Nephron (organoid): Measurements from ENCODE around the gene FAM118B.

Experiments
- H3K27ac Mint-ChIP-seq, 3 experiments: 2 replicates each; pipeline ENCODE4 v1.8.0; 2020; ENCODE audit warnings: mixed read lengths in 3 of 3, mild to moderate bottlenecking in 2 of 3, moderate library complexity in 1 of 3
- H3K27me3 Mint-ChIP-seq: 2 replicates; pipeline ENCODE4 v1.8.0; 2021; ENCODE audit warnings: low read depth, mild to moderate bottlenecking, moderate library complexity, mixed read lengths
- H3K36me3 Mint-ChIP-seq: 2 replicates; pipeline ENCODE4 v1.8.0; 2020; ENCODE audit warnings: low read depth, mixed read lengths
- H3K4me1 Mint-ChIP-seq: 2 replicates; pipeline ENCODE4 v1.8.0; 2020; ENCODE audit warnings: mixed read lengths
- H3K4me3 Mint-ChIP-seq, 3 experiments: 2 replicates each; pipeline ENCODE4 v1.8.0; 2020; ENCODE audit warnings: mild to moderate bottlenecking in 3 of 3, mixed read lengths in 3 of 3, moderate library complexity in 2 of 3
- H3K9me3 Mint-ChIP-seq: 2 replicates; pipeline ENCODE4 v1.8.0; 2020; ENCODE audit warnings: mixed read lengths
- CTCF ChIP-seq, 3 experiments: fragments of 200-600 bp; sonication (generic); IDR thresholded peaks; one replicate each; pipeline ENCODE4 v1.5.0; 2021; ENCODE audit warnings: antibody characterized with exemption in 3 of 3; ENCODE audit not compliant: unreplicated experiment in 3 of 3

FAM118B gene

GRCh38 chr11:126205359-126205758 lies 6.2 kb upstream of the FAM118B start:
- H3K4me3 Mint-ChIP-seq: no peak overlapping the region
- H3K27me3 Mint-ChIP-seq: no peaks in the 10 kb centered on the region
- peaks cover 67% of the 10 kb centered on the region for H3K36me3 Mint-ChIP-seq
- no peak overlapping the region for H3K27ac Mint-ChIP-seq
- no peak for TF ChIP-seq CTCF (IDR thresholded peaks at IDR 0.05; ENCODE audit: unreplicated experiment in 3 of 3)
- H3K9me3 Mint-ChIP-seq: no peaks in the 10 kb centered on the region
- H3K4me1 Mint-ChIP-seq: no peaks in the 10 kb centered on the region

GRCh38 chr11:126207896-126208295 lies 3.7 kb upstream of the FAM118B start:
- H3K9me3 Mint-ChIP-seq: no peaks in the 10 kb centered on the region
- H3K36me3 Mint-ChIP-seq: peaks cover 51% of the 10 kb centered on the region
- no peak overlapping the region for H3K27ac Mint-ChIP-seq
- H3K27me3 Mint-ChIP-seq: no peaks in the 10 kb centered on the region
- peaks cover 17% of the 10 kb centered on the region for H3K4me1 Mint-ChIP-seq
- TF ChIP-seq CTCF (IDR thresholded peaks at IDR 0.05; ENCODE audit: unreplicated experiment in 3 of 3): no peak
- no peak overlapping the region for H3K4me3 Mint-ChIP-seq

GRCh38 chr11:126210871-126211235 lies 729 bp upstream of the FAM118B start:
- peak overlapping the region; percentile 96 to 97 (median 96) for H3K4me3 Mint-ChIP-seq
- H3K27me3 Mint-ChIP-seq: no peaks in the 10 kb centered on the region
- TF ChIP-seq CTCF (IDR thresholded peaks at IDR 0.05; ENCODE audit: unreplicated experiment in 3 of 3): no peak
- peaks cover 29% of the 10 kb centered on the region for H3K36me3 Mint-ChIP-seq
- peak overlapping the region; percentile 84 to 94 (median 91) for H3K27ac Mint-ChIP-seq
- H3K4me1 Mint-ChIP-seq: peaks cover 27% of the 10 kb centered on the region
- no peaks in the 10 kb centered on the region for H3K9me3 Mint-ChIP-seq

- Mint-ChIP-seq H3K27ac (peak overlapping the region; percentile 84 to 94 (median 91)), H3K4me1 (peaks cover 27% of the 10 kb centered on the region), H3K9me3 (no peaks in the 10 kb centered on the region), H3K27me3 (no peaks in the 10 kb centered on the region), H3K4me3 (peak overlapping the region; percentile 96 to 97 (median 96)), H3K36me3 (peaks cover 21% of the 10 kb centered on the region)
- TF ChIP-seq CTCF (IDR thresholded peaks at IDR 0.05; ENCODE audit: unreplicated experiment in 3 of 3): no peak
These were observed 593 bp downstream of the FAM118B start for GRCh38 chr11:126212089-126212660.

- TF ChIP-seq CTCF (IDR thresholded peaks at IDR 0.05; ENCODE audit: unreplicated experiment in 3 of 3): no peak
These were observed 2.9 kb downstream of the FAM118B start for GRCh38 chr11:126214441-126214840.

GRCh38 chr11:126214841-126215240 lies 3.3 kb downstream of the FAM118B start:
- Mint-ChIP-seq H3K9me3 (no peaks in the 10 kb centered on the region), H3K27ac (no peak overlapping the region), H3K4me3 (peak overlapping the region in 2 of 3 experiments; percentile 71 to 78), H3K4me1 (peaks cover 27% of the 10 kb centered on the region), H3K27me3 (no peaks in the 10 kb centered on the region), H3K36me3 (peaks cover 7% of the 10 kb centered on the region)
- TF ChIP-seq CTCF (IDR thresholded peaks at IDR 0.05; ENCODE audit: unreplicated experiment in 3 of 3): no peak

More at GRCh38 chr11:126214441-126214840, 2.9 kb downstream of the FAM118B start:
- peaks cover 11% of the 10 kb centered on the region for H3K36me3 Mint-ChIP-seq
- no peaks in the 10 kb centered on the region for H3K9me3 Mint-ChIP-seq
- peaks cover 27% of the 10 kb centered on the region for H3K4me1 Mint-ChIP-seq
- H3K27ac Mint-ChIP-seq: no peak overlapping the region
- no peaks in the 10 kb centered on the region for H3K27me3 Mint-ChIP-seq
- peak overlapping the region; percentile 59 to 78 (median 71) for H3K4me3 Mint-ChIP-seq
